EH (cell line): ENCODE data around the gene SCG5.
A peak's percentile ranks its signal among the peaks of the same experiment; 100 is the strongest.

Experiments
- DNase-seq: peaks from one replicate; pipeline ENCODE4 v3.0.0-alpha.2; 2015; ENCODE audit warnings: low read depth

Gene SCG5

DNA sequence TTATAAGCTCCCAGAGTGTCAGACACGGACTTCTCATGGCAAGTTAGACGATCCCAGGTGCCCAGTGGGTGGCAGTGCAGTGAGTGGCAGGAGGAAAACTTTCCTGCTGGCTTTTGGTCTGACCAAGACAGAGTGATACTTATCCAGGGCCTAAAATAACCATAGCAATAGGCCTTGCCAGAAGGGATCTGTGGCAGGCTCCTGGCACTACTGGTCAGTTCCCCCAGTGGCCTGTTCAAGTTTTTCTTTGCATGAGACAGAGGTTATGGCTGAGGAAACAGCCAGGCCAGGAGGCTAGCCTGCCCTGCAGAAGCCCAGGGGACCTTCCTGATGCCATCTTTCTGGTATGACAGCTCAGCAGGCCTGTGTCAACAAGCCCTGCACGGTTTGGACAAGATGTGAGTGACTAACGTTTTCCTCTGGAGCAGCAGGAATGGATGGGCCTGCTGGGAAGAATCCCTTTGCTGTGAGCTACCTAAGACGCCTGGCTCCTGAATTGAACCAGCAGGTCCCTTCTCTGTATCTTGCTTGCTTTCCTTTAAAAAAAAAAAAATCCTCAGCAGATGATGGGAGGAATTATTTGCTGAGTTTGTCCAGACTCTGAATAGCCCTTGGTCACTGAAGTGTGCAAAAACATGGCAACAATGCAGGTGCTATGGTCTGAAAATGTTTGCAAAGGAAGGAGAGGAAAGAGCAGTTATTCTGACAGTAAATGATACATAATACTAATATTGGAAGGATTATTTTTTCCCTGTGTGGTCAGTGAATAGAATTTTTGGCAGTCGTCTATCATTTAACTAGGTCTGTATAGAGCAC, 18.0 kb downstream of the SCG5 start:
- peak; percentile 91 for DNase-seq

DNA sequence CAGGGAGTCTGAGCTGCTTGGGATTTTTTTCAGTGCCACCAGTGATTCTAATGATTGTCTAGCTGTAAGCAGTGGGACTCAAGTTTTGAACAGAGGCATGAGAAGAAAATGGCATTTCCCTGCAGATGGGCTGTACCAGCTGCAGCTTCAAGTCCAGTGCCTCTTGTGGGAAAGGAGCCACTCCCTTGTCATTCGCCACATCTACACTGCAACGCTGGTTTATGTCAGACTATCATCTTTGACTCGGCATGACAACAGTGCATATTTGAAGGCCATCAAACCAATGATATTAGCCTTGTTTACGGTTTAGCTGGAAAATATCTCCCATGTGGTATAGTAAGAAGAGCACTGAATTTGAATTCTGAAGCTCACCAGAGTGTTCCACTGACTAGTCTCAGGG, 22.2 kb downstream of the SCG5 start:
- no peak for DNase-seq

DNA sequence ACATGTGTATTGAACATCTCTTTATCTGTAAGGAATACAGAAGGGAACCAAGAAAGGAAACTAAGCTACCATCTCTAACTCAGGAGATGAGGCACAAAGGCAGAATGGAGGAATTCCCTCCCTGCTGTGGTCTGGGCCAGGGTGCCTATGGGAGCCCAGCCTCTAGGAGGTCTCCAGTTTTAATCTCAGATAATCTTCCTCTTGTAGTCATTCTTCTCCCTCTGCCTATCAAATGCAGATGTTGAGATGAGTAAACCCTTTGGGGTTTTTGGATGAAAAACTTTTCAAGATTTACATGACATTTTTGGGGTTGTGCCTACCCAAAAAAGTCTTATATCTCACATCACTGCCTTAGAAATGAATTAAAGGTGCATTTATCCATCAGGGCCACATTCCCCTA, 23.3 kb downstream of the SCG5 start:
- DNase-seq: peak; percentile 20

DNA sequence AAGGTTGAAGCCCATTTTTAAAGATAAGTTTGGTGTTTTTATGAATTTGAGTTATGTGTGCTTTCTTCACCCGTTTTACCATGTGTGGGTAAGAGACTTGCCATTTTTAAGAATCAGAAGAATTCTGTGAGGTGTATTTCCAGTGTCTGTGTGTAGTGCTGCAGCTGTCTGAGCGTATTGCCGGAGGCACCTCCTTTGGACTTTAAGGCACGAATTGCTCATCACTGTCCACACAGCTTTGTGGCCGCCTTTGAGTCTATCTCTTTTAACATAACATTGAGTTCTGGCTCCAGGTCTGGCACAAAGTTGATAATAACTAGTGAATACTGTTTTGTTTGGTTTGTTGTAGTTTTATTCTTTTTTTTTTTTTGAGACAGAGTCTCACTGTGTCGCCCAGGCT, 25.8 kb downstream of the SCG5 start:
- DNase-seq: no peak

DNA sequence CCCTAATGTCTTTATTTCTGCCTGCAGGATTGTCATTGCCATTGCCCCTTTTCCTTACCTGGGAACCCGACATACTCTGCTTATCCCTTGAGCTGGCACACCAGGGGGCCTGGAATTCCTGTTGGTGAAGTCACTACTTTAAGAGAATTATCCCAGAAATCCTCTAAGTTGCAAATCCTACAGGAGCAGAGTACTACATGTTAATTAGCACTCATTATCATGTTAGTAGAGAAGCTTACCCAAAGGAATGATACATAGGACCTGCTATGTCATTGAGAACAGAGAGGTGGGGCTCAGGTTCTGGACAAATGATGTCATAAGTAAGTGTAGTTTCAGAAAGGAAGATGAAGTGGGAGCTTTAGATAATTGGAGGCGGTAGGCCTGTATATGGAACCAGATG, 27.4 kb downstream of the SCG5 start:
- peak; percentile 52 for DNase-seq

- DNase-seq: peak; percentile 92
These were observed 28.5 kb downstream of the SCG5 start for GRCh38 chr15:32669896-32670611.

DNA sequence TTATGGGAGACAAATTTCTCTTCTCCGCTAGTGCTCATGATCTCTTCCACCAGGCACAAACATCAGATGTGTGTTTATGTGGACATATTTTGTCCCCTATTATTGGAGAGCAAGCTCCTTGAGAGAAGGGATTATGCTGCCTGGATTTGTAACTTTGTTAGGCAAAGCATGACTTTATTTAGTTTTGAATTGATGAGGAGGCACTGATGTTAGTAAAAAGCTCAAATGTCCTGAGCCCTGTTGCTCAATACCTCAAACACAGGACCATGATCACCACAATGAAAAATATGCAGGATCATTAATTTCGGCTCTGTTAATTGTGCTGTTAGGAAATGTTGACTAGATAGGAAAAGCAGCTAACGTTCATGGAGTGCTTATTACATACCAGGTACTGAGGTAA, 29.1 kb downstream of the SCG5 start:
- peak; percentile 30 for DNase-seq

- DNase-seq: peak; percentile 92
These were observed 30.1 kb downstream of the SCG5 start for GRCh38 chr15:32671339-32672325.

DNA sequence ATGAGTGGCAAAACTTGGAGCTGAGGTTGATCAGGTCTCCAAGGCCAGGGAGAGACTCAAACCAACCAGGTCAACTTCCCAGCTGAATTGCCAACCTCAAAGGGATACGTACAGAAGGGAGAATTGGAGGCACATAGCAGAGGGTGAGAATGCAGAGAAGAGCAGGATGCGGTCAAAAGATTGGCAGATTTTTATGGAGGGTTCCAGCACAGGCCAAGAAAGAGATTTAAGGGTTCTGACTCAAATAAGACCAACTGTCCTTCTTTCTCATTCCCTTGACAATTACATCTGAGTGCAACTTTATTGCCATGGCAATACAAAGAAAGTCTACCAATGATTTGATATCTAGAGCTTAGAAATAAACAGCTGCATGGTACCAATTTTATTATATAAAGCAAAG, 33.2 kb downstream of the SCG5 start:
- no peak for DNase-seq

DNA sequence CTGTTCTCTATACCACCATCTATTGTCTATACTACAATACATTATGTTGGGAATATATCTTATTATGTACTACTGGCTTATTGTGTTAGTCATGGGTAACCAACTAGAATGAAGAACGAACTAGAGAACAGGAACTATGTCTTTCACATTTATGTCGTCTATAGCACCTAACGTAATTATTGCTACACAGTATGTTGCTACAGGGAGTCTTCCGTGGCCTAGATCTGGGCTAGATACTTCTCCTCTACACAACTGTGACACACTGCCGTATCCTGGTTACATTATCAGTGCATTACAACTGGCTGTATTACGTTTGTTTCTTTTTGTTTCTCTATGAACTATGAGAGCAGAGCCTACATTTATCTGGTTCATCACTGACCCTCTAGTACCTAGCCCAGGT, 34.0 kb downstream of the SCG5 start:
- DNase-seq: no peak

DNA sequence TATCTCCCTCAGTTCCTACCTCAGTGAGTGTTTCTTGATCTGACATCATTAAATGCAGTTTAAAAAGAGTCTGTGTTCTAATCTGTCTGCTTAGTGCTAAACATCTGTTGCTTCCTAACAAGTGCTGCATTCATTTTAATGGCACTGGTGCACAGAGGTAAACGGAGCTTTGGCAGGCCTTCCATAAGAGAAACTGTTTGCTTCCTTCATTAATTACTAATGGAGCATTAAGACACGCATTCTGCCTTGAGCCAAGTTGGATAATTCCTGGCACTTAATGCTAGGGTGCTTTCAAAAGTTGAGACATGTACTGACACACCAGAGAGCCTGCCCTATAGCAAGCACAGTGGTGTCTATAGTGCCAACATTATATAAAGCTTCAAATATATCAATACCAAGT, 34.7 kb downstream of the SCG5 start:
- no peak for DNase-seq

GRCh38 chr15:32677238-32677750, 35.8 kb downstream of the SCG5 start:
- no peak for DNase-seq

- no peak for DNase-seq
These were observed 37.8 kb downstream of the SCG5 start for GRCh38 chr15:32679298-32679690.

DNA sequence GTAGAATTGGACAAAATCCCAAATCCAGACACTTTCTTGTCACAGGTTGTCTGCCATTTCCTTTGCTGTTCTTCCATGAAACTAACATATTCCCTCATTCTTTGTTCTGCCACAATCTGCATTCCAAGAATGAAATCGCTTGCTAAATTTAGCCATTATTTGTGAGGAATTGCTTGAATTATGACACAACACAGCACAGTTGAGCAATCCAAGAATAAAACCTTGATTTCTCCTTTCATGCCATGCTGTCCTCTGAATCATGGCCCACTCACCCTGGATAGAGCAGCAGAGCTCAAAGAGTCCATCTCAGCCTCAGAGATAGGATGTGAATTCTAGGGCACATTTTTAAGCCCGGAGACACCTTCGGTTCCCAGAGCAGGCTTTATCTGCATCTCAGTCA, 41.1 kb downstream of the SCG5 start:
- DNase-seq: peak; percentile 97

GRCh38 chr15:32682977-32683630, 41.6 kb downstream of the SCG5 start:
- peak; percentile 41 for DNase-seq

GRCh38 chr15:32683906-32684584, 42.5 kb downstream of the SCG5 start:
- peak; percentile 98 for DNase-seq

- peak; percentile 79 for DNase-seq
These were observed 44.1 kb downstream of the SCG5 start for GRCh38 chr15:32685576-32685975.

DNA sequence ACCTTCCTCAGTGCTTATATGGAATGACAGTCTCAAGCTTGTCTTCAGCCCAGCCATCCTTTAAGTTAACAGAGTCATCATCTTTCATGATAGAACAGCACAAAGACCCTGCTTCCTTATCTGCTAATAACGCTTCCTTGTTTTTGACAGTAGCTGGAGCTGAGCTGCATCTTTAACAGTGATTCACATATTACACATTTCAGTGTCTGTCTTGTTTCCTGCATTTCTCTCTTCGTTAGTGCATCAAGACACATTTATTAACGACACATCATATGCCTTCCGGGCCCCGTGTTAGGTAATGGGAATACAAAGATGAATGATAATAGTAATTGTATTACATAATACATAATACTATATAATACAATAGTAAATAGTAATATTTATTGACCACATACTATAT, 46.0 kb downstream of the SCG5 start:
- DNase-seq: peak; percentile 87

DNA sequence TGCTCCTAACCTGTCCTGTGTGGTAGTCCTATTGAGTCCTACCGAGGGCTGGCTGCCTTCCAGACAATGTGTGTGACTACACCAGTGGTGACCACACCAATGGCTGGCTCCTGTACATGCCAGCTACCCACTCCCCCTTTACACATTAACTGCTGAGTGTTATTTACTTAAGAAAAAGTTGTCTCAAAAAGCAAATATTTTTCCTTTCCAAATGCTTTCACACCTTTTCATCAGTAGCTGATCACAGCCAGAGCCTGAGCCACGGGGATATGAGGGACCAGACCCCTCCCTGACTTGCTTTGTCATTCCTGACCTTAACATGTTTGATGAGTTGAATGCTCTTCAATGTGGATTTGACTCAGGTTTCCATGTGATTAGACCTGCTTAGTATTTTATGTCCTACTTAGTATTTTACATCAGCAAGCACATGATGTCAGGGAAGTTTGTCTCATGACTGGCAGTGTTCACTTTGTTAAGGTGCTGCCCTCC, 46.7 kb downstream of the SCG5 start:
- peak; percentile 69 for DNase-seq

GRCh38 chr15:32690941-32691688, 49.6 kb downstream of the SCG5 start:
- DNase-seq: peak; percentile 74
